NCI-H1436 (cell line): ENCODE measurements around the gene PEPD.

Experiments
- DNase-seq: peaks from one replicate; lab custom pipeline; 2025; lab: John Stamatoyannopoulos, UW

Gene PEPD

GRCh38 chr19:33472691-33473652 is 48.6 kb downstream of the PEPD start:
- no peak for DNase-seq

GRCh38 chr19:33472226-33472625 is 49.4 kb downstream of the PEPD start:
- DNase-seq = no peak

- DNase-seq = no peak
Observed at GRCh38 chr19:33471111-33471996, 50.2 kb downstream of the PEPD start.

- DNase-seq = no peak
Observed at GRCh38 chr19:33470686-33471085, 50.9 kb downstream of the PEPD start.

GRCh38 chr19:33470040-33470330 is 51.6 kb downstream of the PEPD start:
- DNase-seq = no peak

GRCh38 chr19:33469171-33470039 is 52.2 kb downstream of the PEPD start:
- no peak for DNase-seq

- no peak for DNase-seq
Observed at GRCh38 chr19:33468361-33469170, 53.0 kb downstream of the PEPD start.

- no peak for DNase-seq
Observed at GRCh38 chr19:33467851-33468250, 53.7 kb downstream of the PEPD start.

- no peak for DNase-seq
Observed at GRCh38 chr19:33465834-33466233, 55.8 kb downstream of the PEPD start.

- DNase-seq = no peak
Observed at GRCh38 chr19:33465371-33465770, 56.2 kb downstream of the PEPD start.

GRCh38 chr19:33464733-33465115 is 56.9 kb downstream of the PEPD start:
- no peak for DNase-seq

- DNase-seq = no peak
Observed at GRCh38 chr19:33464010-33464732, 57.4 kb downstream of the PEPD start.

GRCh38 chr19:33463199-33463598 is 58.4 kb downstream of the PEPD start:
- DNase-seq = no peak

- no peak for DNase-seq
Observed at GRCh38 chr19:33462112-33462791, 59.3 kb downstream of the PEPD start.

GRCh38 chr19:33461256-33462111 is 60.1 kb downstream of the PEPD start:
- DNase-seq = no peak

GRCh38 chr19:33460221-33460908 is 61.2 kb downstream of the PEPD start:
- DNase-seq = no peak

- peak; percentile 44 for DNase-seq
Observed at GRCh38 chr19:33459222-33460090, 62.1 kb downstream of the PEPD start.
